Measurements from ENCODE around the gene HOXC9.

Gene HOXC9

GRCh38 chr12:53980802-53981496 lies 19.0 kb upstream of the HOXC9 start:
- Histone ChIP-seq H3K9me2 (replicated peaks; ENCODE audit: insufficient read depth, low read length) (no peaks in the 10 kb centered on the region), H4K20me1 (ENCODE audit: low read depth, low read length) (no peaks in the 10 kb centered on the region), H3K9me3 (ENCODE audit: insufficient read depth, low read length) (no peaks in the 10 kb centered on the region), H3K27ac (ENCODE audit: low read depth, low read length) (no peak overlapping the region), H3K4me3 (ENCODE audit: insufficient read depth, low read length, poor library complexity, severe bottlenecking) (no peak overlapping the region), H3K36me3 (ENCODE audit: low read length) (no peaks in the 10 kb centered on the region), H3K27me3 (ENCODE audit: low read length) (no peaks in the 10 kb centered on the region), H3F3A (ENCODE audit: insufficient read depth) (no peaks in the 10 kb centered on the region), H3K9ac (ENCODE audit: low read length) (no peak overlapping the region), H3K4me2 (ENCODE audit: low read depth, low read length, poor library complexity, severe bottlenecking) (no peak overlapping the region), H3K79me2 (ENCODE audit: insufficient read depth, low read length) (no peaks in the 10 kb centered on the region), H2AFZ (ENCODE audit: low read depth, low read length, severe bottlenecking) (no peak overlapping the region)
- TF ChIP-seq EZH2phosphoT487 (conservative IDR thresholded peaks at IDR 0.05; ENCODE audit: low read length): 0 out of 2 replicates have a peak, but pooled peaks have one; percentile 80
- TF ChIP-seq, protein P1, sequence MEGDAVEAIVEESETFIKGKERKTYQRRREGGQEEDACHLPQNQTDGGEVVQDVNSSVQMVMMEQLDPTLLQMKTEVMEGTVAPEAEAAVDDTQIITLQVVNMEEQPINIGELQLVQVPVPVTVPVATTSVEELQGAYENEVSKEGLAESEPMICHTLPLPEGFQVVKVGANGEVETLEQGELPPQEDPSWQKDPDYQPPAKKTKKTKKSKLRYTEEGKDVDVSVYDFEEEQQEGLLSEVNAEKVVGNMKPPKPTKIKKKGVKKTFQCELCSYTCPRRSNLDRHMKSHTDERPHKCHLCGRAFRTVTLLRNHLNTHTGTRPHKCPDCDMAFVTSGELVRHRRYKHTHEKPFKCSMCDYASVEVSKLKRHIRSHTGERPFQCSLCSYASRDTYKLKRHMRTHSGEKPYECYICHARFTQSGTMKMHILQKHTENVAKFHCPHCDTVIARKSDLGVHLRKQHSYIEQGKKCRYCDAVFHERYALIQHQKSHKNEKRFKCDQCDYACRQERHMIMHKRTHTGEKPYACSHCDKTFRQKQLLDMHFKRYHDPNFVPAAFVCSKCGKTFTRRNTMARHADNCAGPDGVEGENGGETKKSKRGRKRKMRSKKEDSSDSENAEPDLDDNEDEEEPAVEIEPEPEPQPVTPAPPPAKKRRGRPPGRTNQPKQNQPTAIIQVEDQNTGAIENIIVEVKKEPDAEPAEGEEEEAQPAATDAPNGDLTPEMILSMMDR (IDR thresholded peaks at IDR 0.05; ENCODE audit: insufficient read depth, low read length, poor library complexity, severe bottlenecking): no peak

DNA sequence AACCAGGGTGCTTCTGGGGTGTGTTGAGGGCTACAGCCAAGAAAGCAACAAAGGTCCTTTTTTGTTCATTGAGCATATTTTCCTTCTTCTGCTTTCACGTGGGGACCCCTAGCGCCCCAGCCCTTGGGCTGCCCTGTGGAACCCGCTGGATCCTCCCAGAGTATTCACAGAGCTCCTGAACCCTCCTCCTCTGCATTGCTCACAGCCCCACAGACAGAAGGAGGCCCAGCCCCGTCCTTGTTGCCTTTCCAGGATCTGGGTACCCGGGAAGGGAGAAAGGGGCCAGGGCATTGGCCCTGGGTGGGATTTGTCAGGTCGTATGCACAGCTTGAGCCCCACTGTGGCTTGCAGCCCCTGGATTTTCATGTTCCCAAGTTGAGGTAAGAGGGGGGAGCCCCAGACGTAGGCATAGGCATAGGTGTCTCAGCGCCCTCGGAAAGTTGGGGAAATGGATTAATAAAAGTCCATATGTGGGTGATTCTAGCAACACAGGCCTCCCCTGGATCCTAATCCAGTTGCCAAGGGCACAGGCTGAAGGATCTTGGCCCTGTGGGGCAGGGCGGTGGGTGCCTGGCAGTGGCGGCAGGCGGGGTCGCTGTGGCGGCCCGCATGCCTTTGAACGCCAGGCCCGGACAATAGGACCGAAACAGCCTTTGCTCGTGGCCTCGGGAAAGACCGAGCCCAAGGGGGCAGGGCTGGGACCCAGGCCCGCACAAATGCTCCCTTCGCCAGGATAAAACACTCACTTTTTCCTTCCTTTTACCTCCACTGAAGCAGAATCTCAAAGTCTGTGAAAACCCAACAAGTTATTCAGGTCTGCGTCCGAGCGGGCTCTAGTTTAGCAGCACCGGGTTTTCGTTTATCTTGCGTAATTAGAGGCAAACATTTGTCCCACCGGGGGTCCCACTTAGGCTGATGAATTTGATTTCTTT lies 18.1 kb upstream of the HOXC9 start:
- Histone ChIP-seq H3K9ac (ENCODE audit: low read length) (no peak overlapping the region), H3K9me2 (replicated peaks; ENCODE audit: insufficient read depth, low read length) (no peaks in the 10 kb centered on the region), H4K20me1 (ENCODE audit: low read depth, low read length) (no peaks in the 10 kb centered on the region), H3K4me3 (ENCODE audit: insufficient read depth, low read length, poor library complexity, severe bottlenecking) (no peak overlapping the region), H2AFZ (ENCODE audit: low read depth, low read length, severe bottlenecking) (no peak overlapping the region), H3K79me2 (ENCODE audit: insufficient read depth, low read length) (no peaks in the 10 kb centered on the region), H3K9me3 (ENCODE audit: insufficient read depth, low read length) (no peaks in the 10 kb centered on the region), H3K4me2 (ENCODE audit: low read depth, low read length, poor library complexity, severe bottlenecking) (no peak overlapping the region), H3K27me3 (ENCODE audit: low read length) (no peaks in the 10 kb centered on the region), H3K27ac (ENCODE audit: low read depth, low read length) (no peak overlapping the region), H3K36me3 (ENCODE audit: low read length) (no peaks in the 10 kb centered on the region), H3F3A (ENCODE audit: insufficient read depth) (no peaks in the 10 kb centered on the region)
- TF ChIP-seq EZH2phosphoT487 (conservative IDR thresholded peaks at IDR 0.05; ENCODE audit: low read length): no peak
- TF ChIP-seq, protein P1 (IDR thresholded peaks at IDR 0.05; ENCODE audit: insufficient read depth, low read length, poor library complexity, severe bottlenecking): no peak

- Histone ChIP-seq H3K9ac (ENCODE audit: low read length) (no peak overlapping the region), H3K9me2 (replicated peaks; ENCODE audit: insufficient read depth, low read length) (no peaks in the 10 kb centered on the region), H3K79me2 (ENCODE audit: insufficient read depth, low read length) (no peaks in the 10 kb centered on the region), H3K4me2 (ENCODE audit: low read depth, low read length, poor library complexity, severe bottlenecking) (no peak overlapping the region), H3K27me3 (ENCODE audit: low read length) (no peaks in the 10 kb centered on the region), H3K27ac (ENCODE audit: low read depth, low read length) (no peak overlapping the region), H3K4me3 (ENCODE audit: insufficient read depth, low read length, poor library complexity, severe bottlenecking) (no peak overlapping the region), H3F3A (ENCODE audit: insufficient read depth) (no peaks in the 10 kb centered on the region), H4K20me1 (ENCODE audit: low read depth, low read length) (no peaks in the 10 kb centered on the region), H2AFZ (ENCODE audit: low read depth, low read length, severe bottlenecking) (no peak overlapping the region), H3K36me3 (ENCODE audit: low read length) (no peaks in the 10 kb centered on the region), H3K9me3 (ENCODE audit: insufficient read depth, low read length) (no peaks in the 10 kb centered on the region)
- no peak for TF ChIP-seq EZH2phosphoT487 (conservative IDR thresholded peaks at IDR 0.05; ENCODE audit: low read length)
- TF ChIP-seq, protein P1 (IDR thresholded peaks at IDR 0.05; ENCODE audit: insufficient read depth, low read length, poor library complexity, severe bottlenecking): no peak
These were observed 17.1 kb upstream of the HOXC9 start for GRCh38 chr12:53982648-53983567.
